Measurements from ENCODE around the gene HDAC5. TPM values are rescaled to one million over a fixed set of nuclear protein-coding genes. Genes with fewer than 3 reads are reported as not detected.

HDAC5 gene
- total and polyA plus RNA-seq, 2 of the 8 experiments (the other 6 are each of a cell fraction or from before 2014, with no cell fraction given), result 48.5 to 54.4 TPM

DNA sequence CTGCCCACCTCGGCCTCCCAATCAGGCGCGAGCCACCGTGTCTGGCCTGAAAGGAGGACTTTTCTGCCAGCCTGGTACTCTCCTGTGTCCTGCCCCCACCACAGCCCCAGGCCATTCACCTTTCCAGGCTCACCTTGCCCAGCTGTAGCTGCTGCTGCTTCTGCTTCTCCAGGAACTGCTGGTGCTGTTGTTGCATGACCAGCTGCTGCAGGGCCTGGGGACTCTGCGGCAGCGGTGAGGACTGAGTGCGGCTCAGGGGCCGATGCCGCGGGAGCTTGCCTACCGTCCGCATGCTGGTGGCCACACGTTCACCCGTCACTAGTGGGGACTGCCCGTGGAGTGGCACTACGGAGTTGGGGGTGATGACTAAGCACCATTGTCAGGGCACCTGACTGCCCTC is 35.2 kb downstream of the HDAC5 start (continued):
- TF ChIP-seq SUZ12 (IDR thresholded peaks at IDR 0.05; ENCODE audit: low read length), result no peak
- TF ChIP-seq POLR2A (IDR thresholded peaks at IDR 0.05; ENCODE audit: control extremely low read depth in 1 of 2, low read depth in 2 of 2, low read length in 2 of 2), result no peak
- no peak for TF ChIP-seq YY1 (IDR thresholded peaks at IDR 0.05; ENCODE audit: low read depth, low read length)
- TF ChIP-seq RAD21 (IDR thresholded peaks at IDR 0.05 in 1 of 2, conservative IDR thresholded peaks at IDR 0.05 in 1 of 2; ENCODE audit: low read depth in 2 of 2, low read length in 2 of 2), result no peak
- TF ChIP-seq TAF7 (optimal IDR thresholded peaks at IDR 0.05; ENCODE audit: borderline replicate concordance, low read depth, low read length), result no peak
- TF ChIP-seq KDM5A (IDR thresholded peaks at IDR 0.05; ENCODE audit: low read length), result no peak

Measured in H1 (cell line).